HFFc6 (cell line): ENCODE data around the gene SYT6. TPM values are rescaled to one million over a fixed set of nuclear protein-coding genes. Genes with fewer than 3 reads are reported as not detected.

Source experiments
- DNase-seq: peaks from one replicate; pipeline ENCODE4 v3.0.0-alpha.2; 2018
- H3K27ac Mint-ChIP-seq: 2 replicates; pipeline ENCODE4 v1.8.0; 2020; ENCODE audit warnings: mild to moderate bottlenecking, mixed read lengths
- H3K27me3 Mint-ChIP-seq: 2 replicates; pipeline ENCODE4 v1.8.0; 2021; ENCODE audit warnings: mild to moderate bottlenecking, moderate library complexity, mixed read lengths; ENCODE audit not compliant: insufficient read depth
- H3K36me3 Mint-ChIP-seq: 2 replicates; pipeline ENCODE4 v1.8.0; 2021; ENCODE audit warnings: low read depth, mixed read lengths
- H3K4me1 Mint-ChIP-seq: 2 replicates; pipeline ENCODE4 v1.8.0; 2020; ENCODE audit warnings: low read depth, mixed read lengths
- H3K4me3 Mint-ChIP-seq: 2 replicates; pipeline ENCODE4 v1.8.0; 2020; ENCODE audit warnings: mild to moderate bottlenecking, moderate library complexity, mixed read lengths
- H3K9me3 Mint-ChIP-seq: 2 replicates; pipeline ENCODE4 v1.8.0; 2020; ENCODE audit warnings: mild to moderate bottlenecking, mixed read lengths
- total RNA-seq, 6 experiments: library from RNA; stranded (reverse); fragmentation: NEBNext Ultra II Directional; extraction: Animal tissue kit (Norgen Biotek cat#: 25700); gene quantifications; 2 replicates in 1 of 6; 3 replicates in 5 of 6; pipeline ENCODE4 v1.2.3, GENCODE V29; 2021
- TF ChIP-seq, protein P1 (sequence below): fragments of 200-600 bp; sonication (generic); IDR thresholded peaks from 2 replicates; pipeline ENCODE4 v1.5.0; 2021; ENCODE audit warnings: antibody characterized with exemption, mild to moderate bottlenecking

Gene SYT6
- total RNA-seq, 6 experiments from 2014 or later = not detected

DNA sequence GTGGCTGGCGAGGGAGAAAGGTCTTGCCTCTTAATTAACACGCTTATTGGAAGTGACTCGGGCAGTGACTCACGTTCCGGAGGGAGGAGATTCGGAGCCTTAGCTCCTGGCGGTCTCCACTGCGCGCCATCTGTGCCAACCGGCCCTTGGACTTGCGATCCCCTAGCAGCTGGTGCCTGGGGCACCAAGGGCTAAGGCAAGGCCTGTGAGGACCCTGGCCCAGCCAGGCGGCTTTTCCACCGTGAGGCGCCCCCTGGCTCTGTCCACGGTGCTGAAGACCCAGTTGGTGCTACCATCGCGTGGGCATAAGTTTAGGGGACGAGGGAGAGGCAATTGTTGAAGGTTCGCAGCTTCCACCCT, 1.3 kb upstream of the SYT6 start:
- TF ChIP-seq, protein P1, sequence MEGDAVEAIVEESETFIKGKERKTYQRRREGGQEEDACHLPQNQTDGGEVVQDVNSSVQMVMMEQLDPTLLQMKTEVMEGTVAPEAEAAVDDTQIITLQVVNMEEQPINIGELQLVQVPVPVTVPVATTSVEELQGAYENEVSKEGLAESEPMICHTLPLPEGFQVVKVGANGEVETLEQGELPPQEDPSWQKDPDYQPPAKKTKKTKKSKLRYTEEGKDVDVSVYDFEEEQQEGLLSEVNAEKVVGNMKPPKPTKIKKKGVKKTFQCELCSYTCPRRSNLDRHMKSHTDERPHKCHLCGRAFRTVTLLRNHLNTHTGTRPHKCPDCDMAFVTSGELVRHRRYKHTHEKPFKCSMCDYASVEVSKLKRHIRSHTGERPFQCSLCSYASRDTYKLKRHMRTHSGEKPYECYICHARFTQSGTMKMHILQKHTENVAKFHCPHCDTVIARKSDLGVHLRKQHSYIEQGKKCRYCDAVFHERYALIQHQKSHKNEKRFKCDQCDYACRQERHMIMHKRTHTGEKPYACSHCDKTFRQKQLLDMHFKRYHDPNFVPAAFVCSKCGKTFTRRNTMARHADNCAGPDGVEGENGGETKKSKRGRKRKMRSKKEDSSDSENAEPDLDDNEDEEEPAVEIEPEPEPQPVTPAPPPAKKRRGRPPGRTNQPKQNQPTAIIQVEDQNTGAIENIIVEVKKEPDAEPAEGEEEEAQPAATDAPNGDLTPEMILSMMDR = no peak
- no peaks in the 10 kb centered on the region for H3K36me3 Mint-ChIP-seq
- H3K4me1 Mint-ChIP-seq = peaks cover 11% of the 10 kb centered on the region; the same call in 1 of the 2 replicates
- peaks cover 67% of the 10 kb centered on the region for H3K27me3 Mint-ChIP-seq
- no peak overlapping the region; the same call in 1 of the 2 replicates for H3K4me3 Mint-ChIP-seq
- no peak overlapping the region for H3K27ac Mint-ChIP-seq
- peak; percentile 13 for DNase-seq
- H3K9me3 Mint-ChIP-seq = no peaks in the 10 kb centered on the region; the same call in 1 of the 2 replicates

DNA sequence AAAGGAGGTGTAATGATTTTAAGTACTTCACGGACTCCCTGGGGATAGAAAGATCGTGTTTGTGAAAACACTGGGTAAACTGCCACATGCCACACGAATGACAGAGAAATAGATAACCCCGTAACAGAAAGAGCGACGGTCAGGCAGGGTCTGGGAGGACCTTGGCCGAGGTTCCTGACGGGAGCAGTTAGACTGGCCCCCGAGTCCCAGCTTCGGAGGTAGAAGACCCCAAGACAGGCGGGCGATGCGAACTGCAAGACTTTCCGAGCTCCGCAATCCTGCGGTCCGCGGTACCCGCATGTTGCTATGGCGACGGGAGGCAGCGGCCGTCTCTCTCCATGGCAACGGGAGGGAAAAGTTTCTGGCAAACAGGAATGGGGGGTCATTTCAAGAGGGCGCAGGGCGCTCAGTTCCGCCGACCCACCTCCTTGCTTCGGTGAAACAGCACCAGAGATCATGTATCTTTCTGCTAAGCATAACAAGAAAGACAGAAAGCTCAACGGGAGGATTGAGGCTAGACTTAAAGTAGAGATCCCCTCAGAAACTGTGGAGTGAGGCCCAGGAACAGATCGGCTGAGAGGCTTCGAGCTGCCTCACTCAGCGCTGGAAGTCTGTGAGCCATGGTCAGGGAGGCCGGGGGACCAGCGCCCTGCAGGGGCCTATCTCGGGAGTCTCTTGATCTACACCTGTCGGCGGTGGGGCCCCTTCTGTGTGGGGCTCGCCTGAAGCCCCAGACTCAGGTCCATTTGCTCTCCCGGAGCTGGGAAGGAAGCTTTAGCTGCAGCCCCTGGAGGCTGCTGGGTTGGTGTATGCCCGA, 685 bp upstream of the SYT6 start:
- no peak overlapping the region for H3K27ac Mint-ChIP-seq
- peaks cover 71% of the 10 kb centered on the region for H3K27me3 Mint-ChIP-seq
- TF ChIP-seq, protein P1 = no peak
- H3K4me3 Mint-ChIP-seq = peak overlapping the region; percentile 14; the same call in 1 of the 2 replicates
- no peaks in the 10 kb centered on the region for H3K36me3 Mint-ChIP-seq
- peaks cover 11% of the 10 kb centered on the region; the same call in 1 of the 2 replicates for H3K4me1 Mint-ChIP-seq
- DNase-seq = no peak
- no peaks in the 10 kb centered on the region; the same call in 1 of the 2 replicates for H3K9me3 Mint-ChIP-seq

DNA sequence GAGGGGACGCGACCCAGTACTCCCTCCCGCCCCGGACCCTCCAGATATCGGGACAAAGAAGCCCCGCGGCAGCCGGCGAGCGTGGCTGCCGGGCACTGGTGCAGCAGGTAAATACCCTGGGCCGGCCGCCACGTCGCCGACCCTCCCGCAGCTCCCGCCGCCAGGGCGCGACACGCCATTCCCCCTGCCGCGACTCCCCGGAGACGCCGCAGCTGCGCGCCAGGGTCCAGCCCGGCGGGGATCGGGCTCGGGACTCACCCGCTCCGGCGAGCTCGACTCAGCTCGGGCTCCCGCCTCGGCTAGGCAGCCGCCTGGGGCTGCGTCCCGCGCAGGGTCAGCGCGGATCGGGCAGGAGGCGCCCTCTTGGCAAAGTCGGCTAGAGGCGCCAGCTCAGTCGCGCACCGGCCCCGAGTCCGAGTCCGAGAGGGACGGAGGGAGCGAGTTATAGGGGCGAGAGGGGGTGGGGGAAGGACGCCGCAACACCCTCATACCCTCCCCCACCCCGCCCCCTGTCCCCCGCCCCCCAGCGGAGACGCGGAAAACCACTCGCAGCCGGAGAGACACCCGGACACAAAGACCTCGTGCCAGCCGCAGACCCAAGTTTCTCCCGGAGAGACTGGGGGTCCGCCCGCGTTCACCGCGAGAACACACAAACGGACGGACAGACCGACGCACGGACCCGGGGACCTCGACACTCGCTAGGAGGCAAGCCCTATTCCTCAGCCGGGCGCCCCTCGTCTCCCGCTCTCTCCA, 985 bp downstream of the SYT6 start:
- TF ChIP-seq, protein P1 = no peak
- DNase-seq = no peak
- Mint-ChIP-seq H3K4me1 (peaks cover 11% of the 10 kb centered on the region; the same call in 1 of the 2 replicates), H3K9me3 (no peaks in the 10 kb centered on the region; the same call in 1 of the 2 replicates), H3K4me3 (no peak overlapping the region), H3K27me3 (peaks cover 77% of the 10 kb centered on the region), H3K27ac (no peak overlapping the region), H3K36me3 (no peaks in the 10 kb centered on the region)

DNA sequence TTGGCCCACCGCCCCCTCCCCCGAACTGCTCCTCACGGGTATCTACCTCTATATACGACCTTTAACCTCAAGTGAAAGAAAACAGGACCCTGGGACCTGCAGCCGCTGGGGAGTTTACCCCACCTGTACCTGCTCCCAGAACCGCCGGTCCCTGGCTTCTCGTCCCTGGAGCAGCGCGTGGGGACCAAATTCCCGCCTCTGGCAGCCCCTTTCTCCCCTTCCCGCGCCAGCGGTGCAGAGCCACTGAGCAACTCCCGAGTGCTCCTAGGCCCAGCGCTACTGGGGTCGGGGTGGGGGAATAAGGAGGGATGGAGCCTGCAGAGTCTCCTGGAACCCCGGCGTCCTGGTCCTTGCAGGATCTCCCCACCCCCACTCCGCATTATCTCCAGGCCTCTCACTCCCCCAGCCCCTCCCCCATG, 1.6 kb downstream of the SYT6 start:
- Mint-ChIP-seq H3K27ac (no peak overlapping the region), H3K4me1 (peaks cover 11% of the 10 kb centered on the region; the same call in 1 of the 2 replicates), H3K27me3 (peaks cover 74% of the 10 kb centered on the region), H3K9me3 (no peaks in the 10 kb centered on the region; the same call in 1 of the 2 replicates), H3K36me3 (no peaks in the 10 kb centered on the region), H3K4me3 (no peak overlapping the region)
- TF ChIP-seq, protein P1 = no peak
- DNase-seq = no peak

DNA sequence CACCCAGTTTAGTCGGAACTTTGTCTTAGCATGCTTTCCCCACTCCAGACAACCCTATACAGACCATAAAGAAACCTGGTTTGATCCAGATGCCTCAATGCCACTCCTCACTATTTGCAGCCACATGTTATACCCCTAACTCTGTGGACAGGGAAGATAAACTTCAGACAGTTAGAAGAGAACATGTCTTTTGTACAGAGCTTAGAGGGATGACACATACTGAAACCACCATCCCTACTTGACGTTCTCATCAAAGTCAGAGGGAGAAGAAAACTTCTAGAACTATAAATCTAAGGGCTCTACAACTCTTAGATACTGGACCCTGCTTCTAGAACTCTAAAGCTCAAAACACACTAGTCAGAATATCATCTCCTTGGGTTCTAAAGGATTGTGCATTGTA, 3.7 kb downstream of the SYT6 start:
- H3K27ac Mint-ChIP-seq = no peak overlapping the region
- peaks cover 65% of the 10 kb centered on the region for H3K27me3 Mint-ChIP-seq
- no peaks in the 10 kb centered on the region; the same call in 1 of the 2 replicates for H3K9me3 Mint-ChIP-seq
- DNase-seq = no peak
- H3K36me3 Mint-ChIP-seq = no peaks in the 10 kb centered on the region
- peaks cover 11% of the 10 kb centered on the region; the same call in 1 of the 2 replicates for H3K4me1 Mint-ChIP-seq
- no peak overlapping the region for H3K4me3 Mint-ChIP-seq
- TF ChIP-seq, protein P1 = no peak
